Astrocyte (in vitro differentiated cells and primary cell): Measurements from ENCODE around the gene FRMD4A. TPM values are rescaled to one million over a fixed set of nuclear protein-coding genes. Genes with fewer than 3 reads are reported as not detected.

Experiments used
- DNase-seq: peaks from one replicate; pipeline ENCODE4 v3.0.0-alpha.2; 2010; ENCODE audit warnings: low read depth
- FAIRE-seq: peaks from 2 replicates; lab custom pipeline; 2011; peaks lifted over from hg19 to GRCh38; lab: Jason Lieb, UNC
- H2AFZ ChIP-seq: 2 replicates; pipeline ENCODE4 v1.6.0; 2012; ENCODE audit warnings: low read depth, low read length, inconsistent platforms
- H3K27ac ChIP-seq: 2 replicates; pipeline ENCODE4 v1.5.1; 2011; ENCODE audit warnings: low read depth, low read length, inconsistent platforms
- H3K27me3 ChIP-seq: 2 replicates; pipeline ENCODE4 v1.6.0; 2011; ENCODE audit warnings: low read length, inconsistent platforms; ENCODE audit not compliant: insufficient read depth
- H3K36me3 ChIP-seq: 2 replicates; pipeline ENCODE4 v1.5.1; 2011; ENCODE audit warnings: low read length, inconsistent platforms; ENCODE audit not compliant: insufficient read depth
- H3K4me1 ChIP-seq: 2 replicates; pipeline ENCODE4 v1.5.1; 2011; ENCODE audit warnings: low read length, inconsistent platforms; ENCODE audit not compliant: insufficient read depth
- H3K4me2 ChIP-seq: 2 replicates; pipeline ENCODE4 v1.6.0; 2012; ENCODE audit warnings: low read length, inconsistent platforms
- H3K4me3 ChIP-seq: 2 replicates; pipeline ENCODE4 v1.5.1; 2011; ENCODE audit warnings: low read depth, mild to moderate bottlenecking, low read length, inconsistent platforms; ENCODE audit not compliant: insufficient read depth
- H3K79me2 ChIP-seq: 2 replicates; pipeline ENCODE4 v1.6.0; 2012; ENCODE audit warnings: mild to moderate bottlenecking, low read length, inconsistent platforms; ENCODE audit not compliant: insufficient read depth
- H3K9ac ChIP-seq: 2 replicates; pipeline ENCODE4 v1.6.0; 2012; ENCODE audit warnings: mild to moderate bottlenecking, low read length, inconsistent platforms
- H3K9me3 ChIP-seq: 2 replicates; pipeline ENCODE4 v1.5.1; 2012; ENCODE audit warnings: low read depth, mild to moderate bottlenecking, low read length, inconsistent platforms; ENCODE audit not compliant: insufficient read depth
- H4K20me1 ChIP-seq: 2 replicates; pipeline ENCODE4 v1.6.0; 2012; ENCODE audit warnings: low read length, inconsistent platforms; ENCODE audit not compliant: insufficient read depth
- H3K27ac Mint-ChIP-seq: one replicate; pipeline ENCODE4 v1.8.0; 2021; ENCODE audit warnings: mild to moderate bottlenecking, mixed read lengths; ENCODE audit not compliant: unreplicated experiment
- H3K27me3 Mint-ChIP-seq: one replicate; pipeline ENCODE4 v1.8.0; 2021; ENCODE audit warnings: low read depth, mixed read lengths; ENCODE audit not compliant: unreplicated experiment
- H3K36me3 Mint-ChIP-seq: one replicate; pipeline ENCODE4 v1.8.0; 2021; ENCODE audit warnings: low read depth, mixed read lengths; ENCODE audit not compliant: unreplicated experiment
- H3K4me1 Mint-ChIP-seq: one replicate; pipeline ENCODE4 v1.8.0; 2021; ENCODE audit warnings: low read depth, mixed read lengths; ENCODE audit not compliant: unreplicated experiment
- H3K4me3 Mint-ChIP-seq: one replicate; pipeline ENCODE4 v1.8.0; 2021; ENCODE audit warnings: mild to moderate bottlenecking, moderate library complexity, mixed read lengths; ENCODE audit not compliant: unreplicated experiment
- H3K9me3 Mint-ChIP-seq: one replicate; pipeline ENCODE4 v1.8.0; 2021; ENCODE audit warnings: mild to moderate bottlenecking, mixed read lengths; ENCODE audit not compliant: unreplicated experiment
- CTCF ChIP-seq: IDR thresholded peaks from 2 replicates; pipeline ENCODE4 v1.5.1; 2011; ENCODE audit warnings: low read depth, mild to moderate bottlenecking, inconsistent platforms, low read length, moderate library complexity; ENCODE audit not compliant: insufficient read depth
- EZH2 ChIP-seq: IDR thresholded peaks from 2 replicates; pipeline ENCODE4 v1.6.1; 2012; ENCODE audit warnings: mild to moderate bottlenecking, low read length, inconsistent platforms; ENCODE audit not compliant: insufficient read depth
- total RNA-seq: library from RNA; stranded (reverse); gene quantifications from 2 replicates; pipeline ENCODE4 v1.2.1, GENCODE V29; 2021

The FRMD4A gene
- total RNA-seq, 1 donor from 2014 or later: 82.5 TPM

GRCh38 chr10:14003517-14004184 lies 327.1 kb downstream of the FRMD4A start:
- no peak for TF ChIP-seq EZH2
- TF ChIP-seq CTCF: no peak
- Histone ChIP-seq H3K79me2 (peaks cover 20% of the 10 kb centered on the region), H3K9ac (no peak overlapping the region), H2AFZ (no peak overlapping the region), H3K4me2 (no peak overlapping the region), H3K9me3 (no peaks in the 10 kb centered on the region), H3K4me1 (peaks cover 12% of the 10 kb centered on the region), H3K4me3 (no peak overlapping the region), H3K27ac (no peak overlapping the region), H3K36me3 (no peaks in the 10 kb centered on the region), H3K27me3 (no peaks in the 10 kb centered on the region), H4K20me1 (no peaks in the 10 kb centered on the region)
- H3K27me3 Mint-ChIP-seq: peaks cover 2% of the 10 kb centered on the region
- no peak overlapping the region for H3K4me3 Mint-ChIP-seq
- peaks cover 4% of the 10 kb centered on the region for H3K36me3 Mint-ChIP-seq
- H3K27ac Mint-ChIP-seq: no peak overlapping the region
- DNase-seq: no peak
- peaks cover 17% of the 10 kb centered on the region for H3K4me1 Mint-ChIP-seq
- peaks cover 4% of the 10 kb centered on the region for H3K9me3 Mint-ChIP-seq
- FAIRE-seq: no peak

GRCh38 chr10:14001298-14002040 lies 329.3 kb downstream of the FRMD4A start:
- TF ChIP-seq EZH2: no peak
- no peak for TF ChIP-seq CTCF
- H3K4me2 ChIP-seq: no peak overlapping the region
- no peaks in the 10 kb centered on the region for H3K9me3 ChIP-seq
- Mint-ChIP-seq H3K27ac (no peak overlapping the region), H3K27me3 (peaks cover 2% of the 10 kb centered on the region), H3K4me3 (no peak overlapping the region), H3K4me1 (peaks cover 8% of the 10 kb centered on the region), H3K36me3 (peaks cover 4% of the 10 kb centered on the region), H3K9me3 (peaks cover 9% of the 10 kb centered on the region)
- H3K4me1 ChIP-seq: peaks cover 4% of the 10 kb centered on the region
- DNase-seq: no peak
- H2AFZ ChIP-seq: no peak overlapping the region
- no peaks in the 10 kb centered on the region for H3K27me3 ChIP-seq
- peaks cover 13% of the 10 kb centered on the region for H3K79me2 ChIP-seq
- no peak overlapping the region for H3K4me3 ChIP-seq
- H3K9ac ChIP-seq: no peak overlapping the region
- no peak for FAIRE-seq
- no peaks in the 10 kb centered on the region for H4K20me1 ChIP-seq
- H3K36me3 ChIP-seq: no peaks in the 10 kb centered on the region
- no peak overlapping the region for H3K27ac ChIP-seq
